ENCODE data around the gene SLC49A3. TPM values are rescaled to one million over a fixed set of nuclear protein-coding genes. Genes with fewer than 3 reads are reported as not detected.

Gene SLC49A3
- total RNA-seq, 4 donors from 2014 or later: 5.9 to 18.0 (median 14.3) TPM

DNA sequence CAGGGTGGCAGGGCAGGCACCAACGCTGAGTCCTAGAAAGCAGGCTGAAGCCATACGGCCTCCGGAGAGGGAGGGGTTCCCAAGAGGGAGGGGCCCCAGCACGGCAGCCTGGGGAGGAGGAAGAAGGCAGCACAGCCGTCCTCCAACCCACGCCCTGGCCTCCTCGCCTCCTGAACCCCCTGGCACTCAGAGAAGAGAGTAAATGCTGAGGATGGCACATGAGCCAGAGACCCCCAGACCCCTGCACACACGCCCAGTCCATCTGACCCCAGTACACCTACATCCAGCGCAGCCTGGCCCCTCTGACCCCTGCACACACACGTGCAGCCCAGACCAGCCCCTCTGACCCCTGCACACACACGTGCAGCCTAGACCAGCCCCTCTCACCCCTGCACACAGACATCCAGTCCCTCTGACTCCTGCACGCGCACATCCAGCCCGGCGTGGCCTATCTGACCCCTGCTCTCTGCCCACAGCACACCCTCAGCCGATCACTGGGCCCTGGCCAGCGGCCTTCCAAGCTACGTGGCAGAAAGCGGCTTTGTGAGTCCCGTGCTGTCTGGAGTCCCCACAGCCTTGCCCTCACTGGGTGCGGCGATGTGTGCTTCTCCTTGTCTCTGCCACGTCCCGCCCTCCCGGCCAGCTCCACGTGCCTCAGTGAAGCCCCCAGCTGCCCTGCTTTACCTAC lies 33.3 kb downstream of the SLC49A3 start:
- TF ChIP-seq POLR2A (IDR thresholded peaks at IDR 0.05): no peak
- TF ChIP-seq CTCF (IDR thresholded peaks at IDR 0.05): no peak
- TF ChIP-seq EP300 (IDR thresholded peaks at IDR 0.05): no peak
- H3K4me1 ChIP-seq: no peaks in the 10 kb centered on the region
- no peak overlapping the region for H3K27ac ChIP-seq
- DNase-seq (ENCODE audit: low spot score in 2 of 2): no peak
- H3K27me3 ChIP-seq: peaks cover 0 to 22% of the 10 kb centered on the region in 2 donors
- WGBS, 2 donors: 49 to 51% methylated on average over 23 to 25 of the region's 26 CpGs
- no peaks in the 10 kb centered on the region for H3K36me3 ChIP-seq
- no peaks in the 10 kb centered on the region for H3K9me3 ChIP-seq
- no peak overlapping the region for H3K4me3 ChIP-seq

GRCh38 chr4:654871-655463 lies 34.0 kb downstream of the SLC49A3 start:
- no peak for DNase-seq (ENCODE audit: low spot score in 2 of 2)
- WGBS, 2 donors: 44 to 46% methylated on average over 15 to 16 of the region's 17 CpGs
- Histone ChIP-seq H3K4me1 (no peaks in the 10 kb centered on the region), H3K4me3 (no peak overlapping the region), H3K27ac (no peak overlapping the region), H3K27me3 (peaks cover 0 to 29% of the 10 kb centered on the region in 2 donors), H3K9me3 (no peaks in the 10 kb centered on the region), H3K36me3 (no peaks in the 10 kb centered on the region)
- TF ChIP-seq POLR2A (IDR thresholded peaks at IDR 0.05) (no peak), EP300 (IDR thresholded peaks at IDR 0.05) (no peak), CTCF (IDR thresholded peaks at IDR 0.05) (no peak)

DNA sequence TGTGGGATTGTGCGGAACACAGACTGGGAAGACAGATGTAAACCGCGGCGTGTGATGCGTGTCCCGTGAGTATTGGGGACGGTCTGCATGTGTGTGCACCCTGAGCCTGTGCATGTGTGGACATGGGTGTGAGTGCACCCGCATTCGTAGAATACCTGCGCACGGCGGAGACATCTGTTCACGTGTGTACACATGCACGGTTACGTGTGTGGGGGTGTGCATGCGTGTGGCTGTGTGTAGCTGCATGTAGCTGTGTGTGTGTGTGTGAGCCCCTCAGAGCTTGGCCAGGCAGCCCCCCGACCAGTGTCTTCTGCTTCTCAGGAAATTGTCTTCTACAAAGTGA lies 34.5 kb downstream of the SLC49A3 start:
- peaks cover 0 to 33% of the 10 kb centered on the region in 2 donors for H3K27me3 ChIP-seq
- no peaks in the 10 kb centered on the region for H3K36me3 ChIP-seq
- no peak overlapping the region for H3K27ac ChIP-seq
- no peaks in the 10 kb centered on the region for H3K4me1 ChIP-seq
- WGBS, 2 donors: 92% methylated on average over 16 to 17 of the region's 17 CpGs
- TF ChIP-seq EP300 (IDR thresholded peaks at IDR 0.05) (no peak), CTCF (IDR thresholded peaks at IDR 0.05) (no peak), POLR2A (IDR thresholded peaks at IDR 0.05) (no peak)
- no peak for DNase-seq (ENCODE audit: low spot score in 2 of 2)
- H3K4me3 ChIP-seq: no peak overlapping the region
- no peaks in the 10 kb centered on the region for H3K9me3 ChIP-seq

DNA sequence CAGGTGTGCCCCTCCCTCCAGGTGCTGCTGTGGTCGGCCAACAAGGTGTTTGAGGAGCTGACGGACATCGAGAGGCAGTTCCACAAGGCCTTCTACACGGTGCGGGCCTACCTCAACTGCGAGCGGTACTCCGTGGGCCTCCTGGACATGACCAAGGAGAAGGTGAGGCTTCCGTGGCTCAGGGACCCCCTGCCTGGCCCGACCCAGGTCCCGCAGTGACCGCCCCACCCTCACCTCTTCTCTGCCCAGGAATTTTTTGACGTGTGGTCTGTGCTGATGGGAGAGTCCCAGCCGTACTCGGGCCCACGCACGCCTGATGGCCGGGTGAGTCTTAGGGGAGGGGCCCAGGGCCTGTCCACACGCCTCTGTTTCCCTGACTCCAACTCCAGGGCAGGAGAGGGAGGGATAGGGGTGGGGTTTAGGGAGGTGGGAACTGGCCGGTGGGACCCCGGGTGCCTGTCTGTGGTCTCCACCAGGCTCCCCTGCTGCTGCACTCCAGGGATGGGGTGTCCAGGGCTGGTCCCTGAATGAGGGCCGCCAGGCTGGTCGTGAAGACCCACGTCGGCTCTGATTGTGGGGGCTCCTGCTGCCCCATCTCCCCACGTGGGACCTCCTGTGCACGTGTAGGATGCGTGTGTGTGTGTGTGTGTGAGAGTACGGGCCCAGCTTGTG lies 35.0 kb downstream of the SLC49A3 start:
- Histone ChIP-seq H3K36me3 (no peaks in the 10 kb centered on the region), H3K27ac (no peak overlapping the region), H3K4me3 (no peak overlapping the region), H3K9me3 (no peaks in the 10 kb centered on the region), H3K27me3 (peaks cover 0 to 37% of the 10 kb centered on the region in 2 donors), H3K4me1 (no peaks in the 10 kb centered on the region)
- WGBS, 2 donors: 83 to 85% methylated on average over 28 of the region's 29 CpGs
- no peak for DNase-seq (ENCODE audit: low spot score in 2 of 2)
- TF ChIP-seq CTCF (IDR thresholded peaks at IDR 0.05) (no peak), POLR2A (IDR thresholded peaks at IDR 0.05) (no peak), EP300 (IDR thresholded peaks at IDR 0.05) (no peak)

All from tibial nerve (tissue), 4 donors.